HG02943 (cell line): ENCODE measurements around the gene SHISAL1.

Experiments
- ATAC-seq: cut with Tn5 transposase; IDR thresholded peaks from one replicate; pipeline ENCODE4 v1.9.1; 2021; ENCODE audit warnings: mild to moderate bottlenecking, low read depth, moderate library complexity; ENCODE audit not compliant: unreplicated experiment

The SHISAL1 gene

DNA sequence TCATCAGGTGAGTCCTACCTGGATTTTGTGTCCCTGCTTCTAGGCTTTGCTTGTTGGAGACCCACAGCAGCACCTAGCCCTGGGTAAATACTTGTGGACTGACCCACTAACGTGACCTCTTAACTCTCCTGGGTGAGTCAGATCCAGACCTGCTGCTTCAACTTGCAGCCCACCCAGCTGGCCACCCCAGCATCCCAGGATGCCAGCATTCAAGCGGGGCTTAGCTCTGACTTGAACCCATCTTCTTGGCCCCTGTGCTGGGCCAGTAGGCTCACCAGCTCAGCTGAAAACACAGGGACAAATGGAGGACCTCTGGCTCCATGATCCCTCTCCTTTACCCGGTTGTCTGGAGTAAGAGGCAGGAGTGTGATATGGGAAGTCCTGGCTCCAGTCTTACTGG lies 98.6 kb downstream of the SHISAL1 start:
- ATAC-seq: no peak

DNA sequence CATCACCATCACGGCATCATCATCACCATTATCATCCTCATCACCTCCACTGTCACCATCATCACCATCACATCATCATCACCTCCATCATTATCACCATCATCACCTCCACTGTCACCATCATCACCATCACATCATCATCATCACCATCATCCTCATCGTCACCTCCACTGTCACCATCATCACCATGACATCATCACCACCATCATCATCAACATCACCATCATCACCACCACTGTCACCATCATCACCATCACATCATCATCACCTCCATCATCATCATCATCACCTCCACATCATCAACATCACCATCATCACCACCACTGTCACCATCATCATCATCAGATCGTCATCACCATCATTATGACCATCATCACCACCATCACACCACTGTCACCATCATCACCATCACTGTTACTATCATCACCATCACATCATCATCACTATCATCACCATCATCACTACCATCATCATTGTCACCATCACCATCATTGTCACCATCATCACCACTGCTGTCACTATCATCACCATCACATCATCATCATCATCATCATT lies 99.2 kb downstream of the SHISAL1 start:
- ATAC-seq: no peak

DNA sequence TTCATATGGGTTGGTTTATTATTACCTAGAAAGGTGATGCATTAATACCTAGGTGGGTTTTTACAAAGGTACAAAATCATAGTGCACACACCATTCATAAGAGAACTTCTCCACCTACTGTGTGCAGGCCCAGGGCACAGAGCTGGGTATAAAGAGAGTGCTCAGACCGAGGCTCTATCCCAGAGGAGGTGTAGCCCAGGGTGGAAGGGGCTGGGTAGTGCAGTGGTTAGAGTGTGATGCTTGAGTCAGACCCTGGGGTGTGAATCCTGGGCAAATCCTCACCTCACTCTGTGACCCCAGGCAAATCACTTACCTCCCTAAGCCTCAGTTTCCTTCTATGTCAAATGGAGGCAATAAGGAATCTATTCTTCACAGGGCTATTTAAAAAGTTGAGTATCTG lies 99.8 kb downstream of the SHISAL1 start:
- ATAC-seq: no peak

DNA sequence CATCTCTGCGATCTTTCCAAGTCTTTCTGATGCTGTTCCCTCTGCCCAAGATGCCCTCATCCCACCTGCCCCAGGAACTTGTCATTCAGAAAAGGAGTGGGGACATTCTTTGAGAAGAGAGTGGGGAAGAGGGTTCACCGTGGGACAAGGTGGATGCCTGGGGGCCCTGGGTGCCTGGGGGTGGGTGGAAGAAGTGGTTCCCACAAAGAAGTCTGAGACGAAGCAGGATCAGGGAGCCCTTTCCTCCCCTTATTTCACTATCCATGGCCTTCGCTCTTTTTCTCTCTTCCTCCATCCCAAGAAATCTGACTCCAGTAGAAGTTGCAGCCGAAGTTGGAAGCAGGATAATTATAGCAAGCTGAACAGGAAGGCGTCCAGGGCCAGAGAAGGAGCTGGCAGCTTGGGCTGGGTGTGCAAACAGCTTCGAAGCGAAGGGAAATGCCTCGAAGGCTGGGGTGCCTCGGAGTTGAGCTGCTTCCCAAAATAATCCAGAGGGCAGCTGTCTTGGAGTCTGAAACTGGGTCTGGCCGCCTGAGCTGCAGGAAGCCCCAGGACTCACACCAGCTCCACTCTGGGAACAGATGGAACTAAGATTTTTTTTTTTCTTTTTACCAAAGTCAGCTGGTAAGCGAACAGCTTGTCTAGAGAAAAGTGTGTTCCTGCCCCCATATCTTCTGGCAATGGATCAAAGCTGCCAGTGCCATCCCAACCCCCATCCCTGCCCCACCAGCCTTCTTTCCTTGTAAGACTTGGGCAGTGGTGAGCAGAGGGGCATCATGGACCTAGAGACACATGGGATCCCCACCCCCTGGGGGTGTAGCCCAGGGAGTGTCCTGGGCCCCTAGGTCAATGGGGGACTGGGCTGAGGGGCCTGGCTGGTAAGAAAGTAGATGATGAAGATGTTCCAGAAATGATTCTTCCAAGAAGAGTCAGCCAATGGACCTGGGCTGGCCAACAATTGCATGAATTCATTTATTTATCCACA lies 100.5 kb downstream of the SHISAL1 start:
- no peak for ATAC-seq

DNA sequence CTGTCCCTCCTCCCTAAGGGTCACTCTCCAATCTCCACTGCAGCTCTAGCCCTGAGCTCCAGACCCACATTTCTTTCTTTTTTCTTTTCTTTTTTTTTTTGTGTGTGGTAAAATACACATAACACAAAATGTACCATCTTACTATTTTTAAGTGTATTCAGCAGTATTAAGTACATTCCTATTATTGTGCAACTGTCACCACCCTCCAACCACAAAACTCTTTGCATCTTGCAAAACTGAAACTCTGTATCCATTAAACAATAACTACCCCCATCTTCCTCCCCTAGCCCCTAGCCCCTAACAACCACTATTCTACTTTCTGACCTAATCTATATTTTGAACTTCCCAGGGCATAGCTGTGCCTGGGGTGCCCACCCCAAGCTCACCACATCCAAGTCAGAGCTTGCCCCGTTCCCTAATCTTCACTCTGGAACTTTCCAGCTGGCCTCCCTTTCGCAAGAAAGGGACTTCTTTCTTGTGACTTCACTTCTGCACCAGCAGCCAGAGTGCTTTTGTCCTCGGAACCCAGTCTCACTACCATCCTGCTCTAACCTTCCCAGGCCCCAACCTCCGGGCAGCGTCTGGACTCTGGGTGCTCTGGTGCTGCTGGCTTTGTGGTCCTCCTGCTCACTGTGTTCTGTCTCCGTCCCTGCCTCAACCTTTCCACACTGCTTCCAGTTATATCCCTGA lies 101.3 kb downstream of the SHISAL1 start:
- ATAC-seq: no peak

DNA sequence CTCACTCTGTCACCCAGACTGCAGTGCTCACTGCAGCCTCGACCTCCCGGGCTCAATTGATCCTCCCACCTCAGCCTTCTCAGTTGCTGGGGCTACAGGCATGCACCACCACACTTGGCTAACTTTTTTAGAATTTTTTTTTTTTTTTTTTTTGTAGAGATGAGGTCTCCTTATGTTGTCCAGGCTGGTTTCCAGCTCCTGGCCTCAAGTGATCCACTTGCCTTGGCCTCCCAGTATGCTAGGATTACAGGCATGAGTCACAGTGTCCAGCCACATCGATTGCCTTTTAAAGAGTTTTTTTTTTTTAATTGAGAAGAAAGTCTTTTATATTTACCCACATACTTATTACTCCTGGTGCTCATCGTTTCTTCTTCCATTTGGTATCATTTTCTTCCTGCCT lies 102.0 kb downstream of the SHISAL1 start:
- ATAC-seq: no peak

DNA sequence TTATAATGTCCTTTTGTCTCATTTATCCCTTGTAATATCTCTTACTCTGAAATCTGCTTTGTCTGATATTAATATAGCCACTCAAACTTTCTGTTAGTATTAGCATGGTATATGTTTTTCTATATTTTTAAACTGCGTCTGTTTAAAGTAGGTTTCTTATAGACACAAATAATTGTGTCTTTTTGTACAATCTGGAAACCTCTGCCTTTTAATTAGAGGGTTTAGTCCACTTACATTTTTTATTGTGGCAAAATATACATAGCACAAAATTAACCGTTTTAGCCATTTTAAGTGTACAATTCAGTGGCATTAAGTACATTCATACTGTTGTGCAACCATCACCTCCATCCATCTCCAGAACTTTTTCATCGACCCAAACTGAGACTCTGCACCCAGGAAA lies 103.4 kb downstream of the SHISAL1 start:
- no peak for ATAC-seq

DNA sequence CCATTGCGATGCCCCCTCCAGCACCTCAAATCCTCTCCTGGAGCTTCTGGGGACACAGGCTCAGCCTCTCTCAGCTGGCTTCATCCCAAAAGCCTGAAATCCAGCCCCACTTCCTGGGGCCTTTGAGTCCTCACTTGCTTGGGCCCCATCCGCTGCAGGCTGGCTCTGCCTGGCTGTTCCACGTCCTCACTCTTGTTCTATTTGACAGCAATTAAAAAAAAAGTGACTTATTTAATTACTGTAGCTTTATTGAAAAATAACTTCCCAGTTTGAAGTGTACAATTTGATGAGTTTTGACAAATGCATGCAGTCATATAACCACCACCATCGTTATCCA lies 104.8 kb downstream of the SHISAL1 start:
- no peak for ATAC-seq

DNA sequence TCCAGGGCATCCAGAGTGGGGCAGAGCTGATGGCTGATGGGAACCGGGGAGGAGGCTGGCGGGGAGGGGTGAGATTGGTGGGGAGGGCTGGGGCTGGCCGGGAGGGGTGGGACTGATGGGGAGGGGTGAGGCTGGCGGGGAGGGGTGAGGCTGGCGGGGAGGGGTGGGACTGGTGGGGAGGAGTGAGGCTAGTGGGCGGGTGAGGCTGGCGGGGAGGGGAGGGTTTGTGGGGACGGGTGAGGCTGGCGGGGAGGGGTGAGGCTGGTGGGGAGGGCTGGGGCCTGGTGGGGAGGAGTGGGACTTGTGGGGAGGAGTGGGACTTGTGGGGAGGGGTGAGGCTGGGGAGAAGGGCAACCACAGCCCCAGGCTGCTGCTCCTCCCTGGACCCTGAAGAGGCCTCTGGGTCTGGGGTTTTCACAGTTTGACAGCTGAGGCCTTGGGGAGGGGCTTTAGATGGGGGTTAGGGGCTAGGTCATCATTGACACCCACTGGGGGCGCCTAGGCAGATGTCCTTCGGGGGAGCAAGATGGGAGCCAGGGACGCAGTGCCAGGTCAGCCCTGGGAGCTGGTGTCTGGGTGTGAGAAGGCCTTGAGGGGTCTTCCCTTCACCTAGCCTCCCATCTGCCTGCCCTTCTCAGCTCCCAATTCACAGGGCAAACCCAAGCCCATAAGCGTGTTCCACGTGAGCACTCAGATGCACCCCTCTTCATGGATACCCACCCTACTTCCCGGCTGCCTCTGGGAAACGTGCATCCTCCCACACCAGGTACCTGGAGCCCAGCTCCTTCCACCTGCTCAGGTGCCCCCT lies 105.4 kb downstream of the SHISAL1 start:
- no peak for ATAC-seq

DNA sequence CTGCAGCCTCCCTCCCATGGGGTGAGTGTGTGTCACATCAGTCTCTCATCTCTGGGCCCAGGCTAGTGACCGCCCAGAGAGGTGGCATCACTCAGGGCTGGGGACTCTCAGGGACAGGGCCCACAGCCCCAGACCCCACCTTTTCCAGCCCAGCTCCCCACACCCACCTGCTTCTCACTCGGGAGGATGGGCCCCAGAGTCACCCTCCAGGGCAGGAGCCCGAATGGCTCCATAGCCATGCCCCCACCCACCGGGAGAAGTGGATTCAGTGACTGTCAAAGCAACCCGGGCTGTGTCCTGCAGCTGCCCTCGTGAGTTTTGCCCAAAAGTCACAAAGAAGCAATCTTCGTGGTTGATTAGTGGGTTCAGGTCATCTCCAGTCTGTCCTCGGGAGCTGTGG lies 106.1 kb downstream of the SHISAL1 start:
- no peak for ATAC-seq

DNA sequence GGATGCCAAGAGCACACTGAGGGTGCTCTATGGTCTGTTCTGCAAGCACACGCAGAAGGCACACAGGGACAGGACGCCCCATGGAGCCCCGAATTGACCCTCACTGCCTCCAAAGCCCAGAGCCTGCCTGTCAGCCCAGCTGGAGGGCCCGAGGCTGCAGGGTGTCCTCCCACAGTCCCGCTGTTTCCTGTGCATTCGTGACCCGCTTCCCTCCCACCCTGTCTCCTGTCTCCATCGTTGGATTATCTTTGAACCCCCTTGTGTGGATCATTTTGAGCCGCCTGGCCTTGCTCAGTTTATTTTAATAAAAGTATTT lies 106.5 kb downstream of the SHISAL1 start:
- ATAC-seq: no peak

DNA sequence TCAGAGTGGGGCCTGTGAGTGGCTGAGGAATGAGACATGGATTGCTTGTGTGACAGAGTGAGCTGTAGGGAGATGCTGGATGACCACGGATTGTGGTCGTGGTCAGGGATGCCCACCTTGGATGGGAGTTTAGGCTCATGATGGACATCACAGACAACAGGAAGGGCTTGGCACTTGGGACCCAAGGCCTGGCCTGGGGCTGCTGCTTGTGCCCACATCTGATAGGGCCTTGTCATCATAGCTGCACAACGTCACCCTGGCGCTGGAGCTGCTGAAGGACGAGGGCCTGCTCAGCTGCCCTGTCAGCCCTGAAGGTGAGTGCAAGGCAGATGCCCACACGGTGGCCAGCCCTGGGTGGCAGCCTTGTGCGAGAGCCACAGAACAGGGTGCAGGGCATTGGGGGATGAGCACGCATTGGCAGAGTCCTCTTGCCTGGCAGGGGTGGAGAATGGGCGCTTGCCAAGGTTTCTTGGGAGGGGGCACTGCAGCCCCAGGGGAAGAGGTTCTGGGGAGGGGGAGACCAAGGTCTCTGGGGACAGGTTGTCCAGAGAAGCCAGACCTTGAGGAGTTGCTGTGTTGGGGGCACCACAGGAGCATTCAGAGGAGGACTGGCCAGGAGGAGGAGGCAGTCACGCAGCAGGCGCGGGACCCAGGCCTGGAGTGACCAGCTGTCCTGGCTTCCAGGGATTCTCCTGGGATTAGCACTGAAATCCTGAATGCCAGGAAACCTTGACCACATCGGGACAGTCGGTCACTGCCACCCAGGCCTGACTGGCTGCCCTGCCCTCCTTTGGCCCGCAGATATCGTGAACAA lies 107.0 kb downstream of the SHISAL1 start:
- ATAC-seq: no peak

DNA sequence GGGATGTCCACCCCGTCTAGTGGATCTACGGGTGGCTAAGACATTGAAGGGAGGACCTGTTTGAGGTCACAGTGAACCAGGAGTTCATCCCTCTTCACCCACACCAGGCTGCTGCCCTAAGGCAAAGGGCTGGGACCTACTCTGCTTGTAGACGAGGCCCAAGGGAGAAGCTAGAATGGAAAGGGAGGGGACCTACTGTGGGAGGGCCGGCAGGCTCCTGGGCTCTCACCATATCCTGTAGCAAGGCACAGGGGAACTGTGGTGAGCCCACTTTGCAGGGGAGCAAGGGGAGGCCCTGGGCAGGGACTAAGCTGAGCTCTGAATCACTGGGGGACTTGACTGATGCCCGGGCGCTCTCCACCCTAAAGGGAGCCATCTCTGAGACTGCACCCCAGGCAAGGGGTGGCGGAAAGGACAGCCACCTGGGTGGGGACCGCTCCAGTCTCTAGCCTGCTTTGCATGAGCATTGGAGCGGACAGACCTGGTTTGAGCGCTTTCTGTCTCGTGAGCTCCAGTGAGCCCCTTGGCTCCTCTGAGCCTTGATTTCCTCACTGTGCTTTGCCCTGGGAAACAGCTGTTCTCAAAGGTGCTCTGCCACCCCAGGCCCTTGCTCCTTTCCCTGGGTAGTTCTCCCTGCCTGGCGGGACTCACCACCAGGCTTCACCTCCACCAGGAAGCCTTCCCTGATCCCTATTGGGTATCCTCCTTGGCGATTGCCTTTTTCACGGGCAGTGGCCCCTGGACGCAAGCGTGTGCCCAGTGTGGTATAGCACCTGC lies 107.8 kb downstream of the SHISAL1 start:
- no peak for ATAC-seq

DNA sequence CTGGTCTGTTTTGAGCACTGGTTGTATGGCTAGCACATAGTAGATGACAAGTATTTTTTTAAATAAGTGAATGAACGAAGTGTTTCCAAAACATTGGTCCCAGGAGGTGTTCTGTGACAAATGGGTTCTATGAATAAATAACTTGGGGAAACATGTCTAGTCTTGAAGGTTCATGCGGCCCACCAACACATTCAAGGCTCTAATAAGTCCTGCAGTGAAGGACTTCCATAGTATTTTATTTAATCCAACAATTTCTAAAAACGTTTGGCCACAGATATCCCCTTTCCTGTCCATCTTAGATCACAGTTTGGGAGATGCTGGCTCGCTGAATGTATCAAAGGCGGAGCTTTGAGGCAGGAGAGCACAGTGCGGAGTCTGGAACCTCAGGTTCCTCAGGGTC lies 109.5 kb downstream of the SHISAL1 start:
- ATAC-seq: no peak

DNA sequence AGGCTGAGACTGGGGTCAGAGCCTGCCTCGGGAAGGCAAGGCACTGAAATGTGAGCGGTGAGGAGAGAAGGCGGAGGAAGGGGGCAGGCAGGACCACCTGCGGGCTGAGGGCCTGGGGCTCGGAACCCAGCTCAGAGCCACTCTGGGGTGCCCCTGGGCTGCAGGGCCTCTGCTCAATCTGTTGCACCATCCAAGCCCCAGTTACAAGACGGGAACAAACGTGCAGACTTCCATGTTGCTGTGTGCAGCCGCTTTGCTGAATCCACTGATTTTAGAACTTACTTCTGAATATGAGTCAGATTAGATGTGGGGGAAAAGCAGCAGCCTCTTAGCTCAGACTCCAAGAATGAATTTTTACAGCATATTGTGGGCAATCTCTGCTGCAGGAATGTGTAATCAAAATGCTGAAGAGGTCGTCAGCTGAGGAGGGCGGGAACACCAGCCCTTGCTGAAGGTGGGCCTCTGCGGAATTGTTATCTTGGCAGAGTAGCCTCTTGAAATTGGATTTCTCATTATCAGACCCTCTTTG lies 110.4 kb downstream of the SHISAL1 start:
- ATAC-seq: no peak

DNA sequence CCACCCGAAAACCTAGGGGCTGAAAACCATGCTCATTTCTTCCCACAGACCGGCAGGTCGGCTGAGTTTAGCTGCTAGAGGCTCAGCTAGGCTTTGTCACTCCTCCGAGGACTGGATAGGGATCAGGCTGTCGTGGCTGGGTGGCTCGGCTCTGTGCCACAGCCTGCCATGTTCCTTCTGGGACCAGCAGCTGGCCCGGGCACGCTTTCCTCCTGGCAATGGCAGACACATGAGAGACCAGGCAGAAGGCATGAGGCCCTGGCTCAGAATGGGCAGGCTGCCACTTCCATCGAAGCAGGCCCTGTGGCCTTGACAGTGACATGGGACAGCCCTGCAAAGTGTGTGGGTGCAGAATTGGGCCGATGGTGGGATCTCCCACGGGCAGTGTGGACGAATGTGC lies 111.1 kb downstream of the SHISAL1 start:
- ATAC-seq: no peak

DNA sequence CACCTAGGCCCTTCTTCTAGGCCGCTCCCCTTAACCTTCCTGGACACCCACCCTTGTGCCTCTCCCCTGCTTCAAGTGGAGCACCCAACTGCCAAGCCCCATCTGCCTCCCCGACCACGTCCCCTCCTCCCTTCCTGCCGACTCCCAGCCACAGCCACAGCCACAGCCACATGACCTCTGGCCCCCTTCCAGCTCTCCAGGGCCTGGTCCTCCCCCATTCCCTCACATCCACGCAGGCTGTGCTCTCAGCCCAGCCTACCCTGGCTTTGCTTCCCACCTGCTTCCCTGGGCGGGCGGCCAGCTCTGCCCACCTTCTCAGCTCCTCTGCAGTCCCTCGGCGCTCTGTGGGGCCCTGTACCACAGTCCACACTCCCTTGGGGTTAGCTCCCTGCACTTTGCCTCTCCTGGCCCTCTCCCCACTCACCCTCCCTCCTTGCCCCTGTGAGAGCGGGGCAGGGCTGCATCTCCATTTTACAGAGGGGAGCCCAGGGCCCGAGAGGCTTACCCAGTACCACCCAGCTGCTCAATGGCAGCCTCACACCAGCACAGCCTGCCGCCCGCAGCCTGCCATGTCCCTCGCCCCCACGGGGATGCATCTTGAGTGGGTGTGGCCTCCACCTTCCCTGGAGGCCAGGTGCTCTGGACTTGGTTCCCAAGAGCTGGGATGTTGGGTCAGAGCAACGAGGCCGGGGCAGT lies 111.7 kb downstream of the SHISAL1 start:
- no peak for ATAC-seq

DNA sequence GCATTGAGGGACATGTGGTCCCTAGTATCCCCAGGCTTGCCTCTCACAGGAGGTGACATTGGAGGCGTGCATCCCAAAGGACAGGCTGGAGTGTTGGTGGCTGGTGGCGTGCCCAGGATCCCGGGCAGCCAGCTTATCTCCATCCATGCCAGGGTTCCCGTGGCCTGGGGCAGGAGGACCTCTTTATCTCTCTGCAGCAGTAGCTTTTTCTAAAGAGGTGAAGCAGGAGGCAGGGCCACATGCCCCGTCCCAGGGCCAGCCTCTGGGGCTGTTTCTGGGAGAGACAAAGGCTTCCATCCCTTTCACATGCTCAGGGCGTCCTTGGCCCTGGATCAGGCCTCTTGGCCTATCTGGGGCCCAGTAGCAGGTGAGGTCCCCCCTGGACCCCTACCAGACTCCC lies 112.3 kb downstream of the SHISAL1 start:
- ATAC-seq: no peak

DNA sequence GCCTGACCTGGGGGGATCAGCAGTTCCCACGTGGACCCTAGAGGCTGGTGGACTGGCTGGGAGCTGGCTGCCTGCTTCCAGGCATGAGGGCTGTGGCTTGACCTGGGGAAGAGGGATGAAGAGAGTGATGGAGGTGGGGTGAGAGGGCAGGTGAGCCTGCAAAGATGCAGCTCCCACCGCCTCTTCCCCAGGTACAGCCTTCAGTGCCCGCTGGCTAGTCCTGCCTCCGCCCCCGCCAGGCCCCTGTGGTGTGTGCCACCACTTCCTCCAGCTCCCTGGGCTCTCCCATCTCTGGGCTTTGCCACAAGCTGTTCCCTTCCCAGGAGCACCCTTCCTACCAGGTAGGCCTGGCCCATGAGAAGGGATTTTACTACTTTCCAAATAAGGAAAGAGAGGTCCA lies 112.9 kb downstream of the SHISAL1 start:
- ATAC-seq: no peak
